K562 (cell line): Measurements from ENCODE around the gene GNA15. TPM values are rescaled to one million over a fixed set of nuclear protein-coding genes. Genes with fewer than 3 reads are reported as not detected.

Experiments
- CBFB ChIP-seq: sonication (generic); formaldehyde crosslinking; IDR thresholded peaks from 2 replicates; pipeline ENCODE4 v1.4.0; 2020; ENCODE audit warnings: mild to moderate bottlenecking, missing genetic modification reagents
- CC2D1A ChIP-seq: fragments of 450-650 bp; IDR thresholded peaks from 2 replicates; pipeline ENCODE4 v1.6.1; 2017; ENCODE audit warnings: mild to moderate bottlenecking
- CHD2 ChIP-seq: IDR thresholded peaks from 2 replicates; pipeline ENCODE4 v1.6.1; 2011; ENCODE audit warnings: low read depth, low read length
- EHMT2 ChIP-seq: fragments of 450-650 bp; IDR thresholded peaks from 2 replicates; pipeline ENCODE4 v1.6.1; 2018; ENCODE audit warnings: antibody characterized with exemption
- EWSR1 ChIP-seq: fragments of 450-650 bp; IDR thresholded peaks from 2 replicates; pipeline ENCODE4 v1.6.1; 2018; ENCODE audit warnings: borderline replicate concordance, mild to moderate bottlenecking, low read depth, moderate library complexity; ENCODE audit not compliant: partially characterized antibody
- MTA1 ChIP-seq: fragments of 450-650 bp; IDR thresholded peaks from 2 replicates; pipeline ENCODE4 v1.6.1; 2017; ENCODE audit warnings: borderline replicate concordance
- NCOR1 ChIP-seq: fragments of 450-650 bp; IDR thresholded peaks from 2 replicates; pipeline ENCODE4 v1.6.1; 2016; ENCODE audit warnings: mild to moderate bottlenecking, moderate library complexity
- POU5F1 ChIP-seq: fragments of 150-350 bp; IDR thresholded peaks from 2 replicates; pipeline ENCODE4 v1.6.1; 2014; ENCODE audit warnings: borderline replicate concordance, low read length, low read depth, mild to moderate bottlenecking; ENCODE audit not compliant: partially characterized antibody
- SAP30 ChIP-seq: fragments of 200-600 bp; sonication (generic); IDR thresholded peaks from 2 replicates; pipeline ENCODE4 v1.6.1; 2012; ENCODE audit warnings: borderline replicate concordance, low read depth, mild to moderate bottlenecking, moderate library complexity, low read length, control low read depth, inconsistent platforms; ENCODE audit not compliant: insufficient read depth, poor library complexity, severe bottlenecking
- SETDB1 ChIP-seq: IDR thresholded peaks from one replicate; pipeline ENCODE4 v1.6.1; 2012; ENCODE audit warnings: low read length, control low read depth, inconsistent platforms
- SMARCE1 ChIP-seq: fragments of 450-650 bp; IDR thresholded peaks from 2 replicates; pipeline ENCODE4 v1.7.1; 2016; ENCODE audit warnings: mild to moderate bottlenecking
- ZBTB1 ChIP-seq: sonication (generic); formaldehyde crosslinking; IDR thresholded peaks from 2 replicates; pipeline ENCODE4 v1.8.1; 2023; ENCODE audit warnings: missing genetic modification reagents, low read depth, mild to moderate bottlenecking, borderline replicate concordance
- ZNF174 ChIP-seq: fragments of 250-450 bp; sonication (Bioruptor Pico); IDR thresholded peaks from 2 replicates; pipeline ENCODE4 v1.4.0; 2020; ENCODE audit warnings: mild to moderate bottlenecking
- polyA plus RNA-seq, 8 experiments: library from polyadenylated mRNA; depleted of rRNA in 4 of 8; stranded (reverse) in 5 of 8; unstranded in 3 of 8; fragments of >200 nt; fragmentation: Nextera tagmentation in 2 of 8; fragmentation: Illumina TruSeq in 1 of 8; extraction: Ambion mirVana in 2 of 8; extraction: Trizol in 1 of 8; gene quantifications; 2 replicates each; pipeline versions ENCODE4 v1.2.1 to v1.2.3, GENCODE V29; 2011 to 2014; ENCODE audit warnings: inconsistent platforms in 1 of 8, missing spikeins in 1 of 8
- total RNA-seq, 7 experiments: library from RNA; depleted of rRNA in 6 of 7; stranded (reverse); fragments of >200 nt in 6 of 7; fragmentation: Illumina TruSeq in 2 of 7; extraction: Trizol in 2 of 7; gene quantifications; 2 replicates each; pipeline versions ENCODE4 v1.2.1 to v1.2.3, GENCODE V29; 2011 to 2021; ENCODE audit warnings: low replicate concordance in 1 of 7
- TF ChIP-seq, protein P1 (sequence below): fragments of 250-450 bp; sonication (Bioruptor Pico); IDR thresholded peaks from 2 replicates; pipeline ENCODE4 v1.5.0; 2022; ENCODE audit warnings: mild to moderate bottlenecking
- TF ChIP-seq, protein P2 (sequence below): fragments of 450-650 bp; IDR thresholded peaks from 2 replicates; pipeline ENCODE4 v1.6.1; 2016; ENCODE audit warnings: missing biosample characterization, missing genetic modification characterization

GNA15 gene
- total and polyA plus RNA-seq, 9 of the 15 experiments (the other 6 are each of a cell fraction or from before 2014, with no cell fraction given): 0.03 to 0.24 (median 0.11) TPM; not detected in 1

DNA sequence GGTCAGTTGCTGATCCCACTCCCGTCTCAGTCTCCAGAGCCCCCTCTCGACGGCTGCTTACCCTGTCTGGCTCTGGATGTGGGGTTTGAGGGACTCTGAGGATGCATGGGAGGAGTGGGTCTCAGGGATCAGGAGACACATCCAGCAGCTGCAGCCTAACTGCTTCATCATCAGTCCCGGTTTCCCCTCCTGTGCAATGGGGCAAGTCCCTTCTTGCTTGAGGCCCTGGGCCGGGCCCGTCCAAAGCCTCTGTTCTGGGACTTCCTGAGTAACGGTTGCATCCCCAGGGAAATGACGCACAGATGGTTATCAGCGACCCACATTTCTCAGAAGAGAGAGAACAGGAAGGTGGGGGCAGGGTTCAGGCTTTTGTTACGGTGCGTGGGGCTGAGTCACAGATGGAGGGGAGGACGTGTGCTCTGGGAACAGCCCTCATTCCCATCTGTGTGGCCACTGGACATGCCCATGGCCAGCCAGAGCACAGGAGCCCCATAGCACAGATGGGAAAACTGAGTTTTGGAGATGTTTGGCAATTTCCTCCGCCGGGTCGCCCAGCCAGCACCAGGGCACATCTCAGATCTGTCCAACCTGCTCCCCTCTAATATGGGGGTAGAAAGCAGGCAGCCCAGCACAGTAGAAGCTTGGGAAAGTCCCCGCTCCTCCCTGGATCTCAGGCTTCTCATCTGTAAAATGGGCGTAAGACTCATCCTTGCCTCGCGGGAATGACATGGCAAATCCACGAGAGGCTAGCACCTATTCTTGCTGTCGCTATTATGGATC lies 19.3 kb downstream of the GNA15 start (continued):
- TF ChIP-seq SAP30: no peak
- TF ChIP-seq ZNF174 (CRISPR knock-in tag): no peak
- TF ChIP-seq, protein P1, sequence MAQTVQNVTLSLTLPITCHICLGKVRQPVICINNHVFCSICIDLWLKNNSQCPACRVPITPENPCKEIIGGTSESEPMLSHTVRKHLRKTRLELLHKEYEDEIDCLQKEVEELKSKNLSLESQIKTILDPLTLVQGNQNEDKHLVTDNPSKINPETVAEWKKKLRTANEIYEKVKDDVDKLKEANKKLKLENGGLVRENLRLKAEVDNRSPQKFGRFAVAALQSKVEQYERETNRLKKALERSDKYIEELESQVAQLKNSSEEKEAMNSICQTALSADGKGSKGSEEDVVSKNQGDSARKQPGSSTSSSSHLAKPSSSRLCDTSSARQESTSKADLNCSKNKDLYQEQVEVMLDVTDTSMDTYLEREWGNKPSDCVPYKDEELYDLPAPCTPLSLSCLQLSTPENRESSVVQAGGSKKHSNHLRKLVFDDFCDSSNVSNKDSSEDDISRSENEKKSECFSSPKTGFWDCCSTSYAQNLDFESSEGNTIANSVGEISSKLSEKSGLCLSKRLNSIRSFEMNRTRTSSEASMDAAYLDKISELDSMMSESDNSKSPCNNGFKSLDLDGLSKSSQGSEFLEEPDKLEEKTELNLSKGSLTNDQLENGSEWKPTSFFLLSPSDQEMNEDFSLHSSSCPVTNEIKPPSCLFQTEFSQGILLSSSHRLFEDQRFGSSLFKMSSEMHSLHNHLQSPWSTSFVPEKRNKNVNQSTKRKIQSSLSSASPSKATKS (CRISPR knock-in tag): no peak
- no peak for TF ChIP-seq EWSR1
- peak; percentile 67 for TF ChIP-seq CC2D1A
- TF ChIP-seq POU5F1: no peak
- TF ChIP-seq, protein P2, sequence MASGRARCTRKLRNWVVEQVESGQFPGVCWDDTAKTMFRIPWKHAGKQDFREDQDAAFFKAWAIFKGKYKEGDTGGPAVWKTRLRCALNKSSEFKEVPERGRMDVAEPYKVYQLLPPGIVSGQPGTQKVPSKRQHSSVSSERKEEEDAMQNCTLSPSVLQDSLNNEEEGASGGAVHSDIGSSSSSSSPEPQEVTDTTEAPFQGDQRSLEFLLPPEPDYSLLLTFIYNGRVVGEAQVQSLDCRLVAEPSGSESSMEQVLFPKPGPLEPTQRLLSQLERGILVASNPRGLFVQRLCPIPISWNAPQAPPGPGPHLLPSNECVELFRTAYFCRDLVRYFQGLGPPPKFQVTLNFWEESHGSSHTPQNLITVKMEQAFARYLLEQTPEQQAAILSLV (tag): no peak
- peak; percentile 52; the same call in 1 of the 2 replicates for TF ChIP-seq CHD2
- no peak for TF ChIP-seq CBFB
- no peak for TF ChIP-seq EHMT2
- TF ChIP-seq MTA1: peak; percentile 50; the same call in 1 of the 2 replicates
- peak; percentile 80 for TF ChIP-seq NCOR1
- no peak; the same call in 1 of the 2 replicates for TF ChIP-seq ZBTB1 (CRISPR knock-in tag)
- no peak for TF ChIP-seq SETDB1
- peak; percentile 96 for TF ChIP-seq SMARCE1
